ENCODE data around the gene ARHGEF6.

The ARHGEF6 gene

DNA sequence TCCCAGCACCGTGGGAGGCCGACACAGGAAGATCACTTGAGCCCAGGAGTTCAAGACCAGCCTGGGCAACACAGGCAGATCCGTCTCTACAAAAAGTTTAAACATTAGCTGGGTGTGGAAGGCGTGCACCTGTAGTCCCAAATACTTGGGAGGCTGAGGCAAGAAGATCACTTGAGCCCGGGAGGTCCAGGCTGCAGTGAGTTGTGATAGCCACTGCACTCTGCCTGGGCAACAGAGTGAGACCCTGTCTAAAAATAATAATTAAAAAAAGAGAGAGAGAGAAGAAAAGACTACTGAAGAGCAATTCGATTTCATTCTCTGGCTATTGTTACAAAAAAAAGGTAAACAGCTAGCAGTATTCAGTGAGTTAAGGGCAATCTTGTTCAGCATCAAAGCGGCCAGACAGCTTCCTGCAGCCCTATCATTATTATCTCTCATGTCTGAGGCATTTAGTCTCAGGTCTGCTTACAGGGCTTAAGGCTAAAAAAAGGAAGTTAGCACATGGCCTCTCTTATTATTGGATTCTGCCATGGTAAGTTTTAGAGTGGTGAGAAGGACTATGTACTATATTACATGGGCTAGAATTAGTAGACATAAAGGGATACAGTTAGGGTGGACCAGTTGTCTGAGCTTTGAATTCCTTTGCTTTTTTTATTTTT, 37.9 kb downstream of the ARHGEF6 start:
- no peak for DNase-seq

DNA sequence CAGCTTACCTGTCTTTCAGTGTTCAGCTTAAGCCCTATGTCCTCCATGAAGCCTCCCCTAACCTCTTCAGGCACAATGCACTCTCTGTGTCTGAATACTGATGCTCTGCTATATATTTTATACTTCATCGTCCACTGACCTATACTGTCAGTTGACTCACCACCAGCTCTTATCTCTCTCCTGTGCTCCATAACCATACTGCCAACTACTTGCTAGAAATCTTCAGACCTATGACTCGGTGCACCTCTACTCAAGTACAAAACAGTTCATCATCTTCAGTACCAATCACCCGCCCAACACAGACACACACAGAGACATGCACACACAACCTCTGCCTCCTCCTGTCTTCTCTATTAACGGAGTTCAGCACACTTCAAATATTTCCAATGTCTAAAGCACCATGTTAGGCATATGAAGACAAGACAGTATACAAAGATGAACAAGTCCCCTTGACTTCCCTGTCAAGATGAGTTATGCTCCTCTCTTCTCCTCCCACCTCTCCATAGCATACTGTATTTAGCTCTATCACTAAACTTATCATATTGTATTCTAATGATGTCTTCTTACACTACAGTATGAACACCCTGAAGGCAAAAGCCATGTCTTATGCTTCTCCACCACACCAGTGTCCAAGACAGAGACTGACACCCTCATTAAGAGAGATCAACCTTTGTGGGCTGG, 42.5 kb downstream of the ARHGEF6 start:
- DNase-seq, result no peak

DNA sequence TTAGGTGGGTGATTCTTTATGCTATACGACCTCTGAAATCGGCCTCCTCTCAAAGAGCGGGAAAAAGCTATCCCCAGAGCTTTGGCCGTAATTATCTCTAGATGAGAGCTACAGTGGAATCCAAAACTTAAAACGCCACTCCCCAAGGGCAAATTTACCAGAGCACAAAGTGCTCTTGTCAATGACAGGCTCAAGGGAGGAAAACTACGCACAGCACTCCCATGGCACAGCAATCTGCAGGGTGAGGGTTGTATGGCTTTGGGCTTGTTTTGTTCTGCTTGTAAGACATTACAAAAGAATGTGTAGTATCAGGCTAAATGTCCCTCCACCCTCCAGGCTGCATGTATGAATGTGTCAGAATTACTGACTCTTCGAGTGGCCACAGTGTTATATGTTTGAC, 44.0 kb downstream of the ARHGEF6 start:
- DNase-seq, result no peak

DNA sequence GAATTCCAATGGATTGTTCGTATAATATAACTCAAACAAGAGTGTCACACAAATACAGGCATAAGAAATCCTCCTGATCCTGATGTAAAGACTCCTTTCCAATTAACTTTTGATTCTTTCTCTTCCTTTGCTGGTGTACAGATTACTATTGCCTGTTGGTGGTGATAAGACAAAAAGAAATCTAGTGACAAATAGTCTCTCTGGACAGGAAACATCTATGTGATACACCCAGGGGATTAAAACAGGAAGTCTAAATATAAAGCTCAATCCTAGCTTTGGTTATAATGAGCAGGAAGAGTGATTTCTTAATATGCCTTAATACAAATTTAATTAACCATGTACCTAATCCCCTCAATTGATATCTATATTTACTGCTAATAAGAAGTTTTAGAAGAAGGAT, 45.1 kb downstream of the ARHGEF6 start:
- DNase-seq, result no peak

DNA sequence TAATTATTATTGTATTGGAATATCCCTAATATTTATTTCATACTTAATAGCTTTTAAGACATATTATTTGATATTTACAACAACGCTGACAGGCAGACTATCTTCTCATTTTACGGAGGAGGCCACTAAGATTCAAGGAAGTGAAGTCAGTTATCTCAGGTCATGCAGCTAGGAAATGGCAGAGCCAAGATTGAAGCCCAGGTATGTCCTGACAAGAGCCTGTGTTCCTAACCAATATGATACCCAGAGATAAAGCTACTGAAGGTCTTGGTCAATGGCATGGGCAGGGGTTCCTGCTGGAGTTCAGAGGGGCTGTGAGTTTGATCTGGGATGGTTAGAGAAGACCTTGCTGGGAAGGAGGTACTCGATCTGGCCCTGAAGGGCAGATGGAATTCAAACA, 47.1 kb downstream of the ARHGEF6 start:
- no peak for DNase-seq

DNA sequence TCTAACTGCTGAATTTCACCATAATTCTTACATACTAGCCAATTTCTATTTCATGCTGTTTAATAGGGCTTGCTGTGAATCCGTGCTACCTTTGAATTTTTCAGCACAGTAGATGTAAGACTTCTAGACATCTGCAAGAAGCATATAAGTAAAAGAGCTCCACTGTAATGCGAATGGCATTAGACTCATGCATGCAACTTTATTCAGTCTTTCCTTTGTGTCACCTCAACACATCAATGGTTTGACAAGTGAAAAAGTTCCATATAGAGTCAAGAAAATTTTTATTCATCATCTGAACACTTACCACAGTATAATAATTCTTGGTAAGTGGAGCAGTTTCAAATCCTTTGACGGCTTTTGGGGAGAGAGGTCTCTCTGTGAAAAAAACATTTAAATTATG, 48.9 kb downstream of the ARHGEF6 start:
- DNase-seq, result no peak

DNA sequence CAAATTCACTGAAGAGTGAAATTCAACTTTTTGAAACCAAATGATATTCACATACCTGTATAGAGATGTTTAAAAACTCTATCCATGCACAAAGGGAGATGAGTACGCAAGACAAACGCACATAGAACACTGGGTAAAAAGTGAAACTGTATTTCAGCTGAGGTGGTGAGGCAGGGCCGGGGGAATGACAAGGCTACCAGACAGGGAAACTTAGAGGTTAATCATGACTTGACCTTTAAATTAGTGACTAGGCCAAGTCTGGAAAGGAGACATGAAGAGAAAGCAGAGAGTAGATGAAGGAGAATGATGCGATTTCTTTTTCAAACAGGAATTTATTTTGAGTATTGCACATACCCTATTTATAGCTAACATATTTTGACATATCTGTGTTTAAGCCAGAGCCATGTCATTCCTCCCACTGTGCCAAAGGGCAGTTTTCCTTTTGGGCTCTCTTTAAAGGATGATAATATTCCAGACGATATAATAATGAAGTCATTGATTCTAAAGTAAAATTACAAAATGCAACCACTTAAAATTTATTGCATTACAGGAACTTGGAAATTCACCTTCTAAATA, 49.4 kb downstream of the ARHGEF6 start:
- no peak for DNase-seq

DNA sequence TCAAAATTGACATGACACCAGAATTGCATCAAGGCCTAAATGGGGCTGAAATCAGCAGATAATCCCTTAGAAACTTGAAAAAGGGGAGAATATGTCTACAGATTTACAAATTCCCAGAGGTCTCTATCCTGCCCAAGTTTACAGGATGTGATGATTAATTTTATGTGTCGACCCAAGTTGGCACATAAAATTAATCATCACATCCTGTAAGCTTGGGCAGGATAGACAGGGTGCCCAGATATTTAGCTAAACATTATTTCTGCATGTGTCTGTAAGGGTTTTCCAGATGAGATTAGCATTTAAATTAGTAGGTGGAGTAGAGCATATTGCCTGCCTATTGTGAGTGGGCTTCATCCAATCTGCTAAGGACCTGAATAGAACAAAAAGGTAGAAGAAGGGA, 52.3 kb downstream of the ARHGEF6 start:
- no peak for DNase-seq

DNA sequence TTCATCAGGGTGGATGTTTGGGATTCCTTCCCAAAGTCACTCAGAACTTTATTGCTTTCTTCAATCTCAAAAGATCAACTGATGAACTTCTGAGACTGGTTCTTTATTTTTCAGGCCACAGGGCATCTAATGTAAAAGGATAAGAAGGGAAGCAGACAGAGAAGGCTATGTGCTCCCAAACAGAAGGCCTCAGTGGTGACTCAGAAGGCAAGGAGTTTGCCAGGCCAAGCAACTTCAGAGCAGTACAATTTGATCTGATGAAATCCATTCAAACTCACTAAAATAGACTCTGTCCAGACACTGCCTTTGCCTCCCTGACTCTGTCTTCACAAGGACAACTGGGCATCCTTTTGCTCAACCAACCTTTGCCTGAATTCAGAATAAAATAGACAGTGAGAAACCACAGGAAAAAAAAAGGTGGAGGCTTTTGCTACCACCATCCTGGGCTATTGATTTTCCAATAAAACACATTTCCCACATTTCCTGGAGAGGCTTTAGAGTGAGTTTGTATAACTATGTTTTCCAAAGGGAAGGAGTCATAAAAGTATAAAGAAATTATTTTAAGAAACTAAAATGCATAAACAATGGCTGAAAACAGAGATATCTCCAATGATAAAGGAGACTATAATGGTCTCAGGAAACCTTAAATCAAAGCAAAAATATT, 55.2 kb downstream of the ARHGEF6 start:
- no peak for DNase-seq

DNA sequence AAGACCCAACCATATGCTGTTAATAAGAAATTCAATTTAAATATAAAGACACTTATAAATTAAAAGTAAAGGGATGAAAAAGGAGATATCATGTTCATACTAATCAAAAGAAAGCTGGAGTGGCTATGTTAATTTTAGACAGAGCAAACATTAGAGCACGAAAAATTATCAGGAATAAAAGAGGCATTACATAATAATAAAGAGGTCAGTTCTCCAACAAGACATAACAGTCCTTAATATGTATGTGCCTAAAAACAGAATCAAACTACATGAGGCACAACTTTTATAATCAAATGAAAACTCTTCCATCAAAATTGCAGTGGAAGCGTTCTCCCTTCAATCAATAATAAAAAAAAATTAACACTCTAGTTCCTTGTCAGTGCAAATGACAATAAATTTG, 62.6 kb downstream of the ARHGEF6 start:
- DNase-seq, result no peak

DNA sequence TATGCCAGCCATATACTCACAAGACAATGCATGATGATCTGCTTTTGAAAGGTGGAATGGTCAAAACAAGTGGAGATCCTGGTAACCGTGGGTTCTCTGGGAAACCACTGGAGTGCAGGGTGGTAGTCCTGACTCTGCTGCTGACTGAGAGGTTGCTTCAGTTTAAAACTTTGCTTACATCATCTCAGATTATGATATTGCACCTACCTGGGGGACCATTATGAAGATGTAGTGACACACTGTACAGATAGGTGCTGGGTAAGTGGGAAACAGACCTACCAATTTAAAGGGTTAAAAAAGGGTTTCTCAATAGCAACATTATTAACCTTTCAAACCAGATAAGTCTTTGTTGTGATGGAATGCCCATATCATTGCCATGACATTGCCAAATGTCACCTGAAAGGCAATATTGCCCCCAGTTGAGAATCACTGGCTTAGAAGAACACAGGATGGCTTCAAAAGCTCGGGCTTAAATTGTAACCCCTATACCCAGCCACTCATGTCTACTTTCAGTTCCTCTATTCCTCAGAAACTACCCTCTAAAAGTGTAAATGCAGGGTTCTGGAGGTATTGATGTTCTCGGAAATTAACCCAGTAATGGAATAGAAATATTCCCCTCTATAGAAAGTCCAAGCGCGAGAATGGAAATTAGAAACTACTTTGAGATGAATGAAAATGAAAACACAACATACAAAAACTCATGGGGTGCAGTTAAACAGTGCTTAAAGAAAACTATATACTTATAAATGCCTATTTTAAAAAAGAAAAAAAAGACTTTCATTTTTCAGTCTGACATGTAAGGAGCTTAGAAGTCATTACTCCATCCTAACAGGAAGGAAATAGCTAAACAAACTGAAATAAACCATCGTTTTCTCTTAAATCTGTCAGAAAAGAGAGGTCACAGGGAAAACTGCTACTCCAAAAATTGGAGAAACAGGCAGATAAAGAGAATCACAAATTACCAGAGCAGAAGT, 65.8 kb downstream of the ARHGEF6 start:
- peak; percentile 8 for DNase-seq

DNA sequence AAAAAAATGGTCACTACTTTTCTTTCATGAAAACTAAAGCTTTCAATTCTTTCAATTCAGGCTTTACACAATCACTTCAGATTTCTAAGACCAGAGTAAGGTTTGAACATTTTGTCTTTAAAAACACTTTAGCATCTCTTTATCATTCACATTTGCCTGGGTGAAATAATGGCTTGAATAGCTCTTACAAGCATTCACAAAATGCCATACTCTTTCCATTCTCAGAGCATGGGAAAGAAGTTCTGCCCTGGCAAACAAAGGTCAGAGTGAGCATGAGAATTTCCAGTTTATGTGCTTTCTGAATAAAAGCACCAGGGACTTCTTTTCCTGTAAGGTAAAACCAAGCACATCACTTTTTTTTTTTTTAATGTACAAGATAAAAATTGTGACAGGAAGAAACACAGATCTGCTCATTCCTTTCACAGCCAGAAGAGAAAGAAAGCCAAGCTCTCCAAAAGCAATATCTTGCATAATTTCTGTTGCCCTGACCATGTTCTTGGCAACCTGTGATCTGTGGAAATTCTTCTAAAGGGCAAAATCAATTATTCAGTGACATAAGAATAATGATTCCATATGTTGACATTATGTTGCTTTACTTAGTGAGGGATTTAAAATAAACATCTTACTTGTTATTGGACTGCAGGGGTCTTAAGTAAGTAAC, 68.0 kb downstream of the ARHGEF6 start:
- no peak for DNase-seq

DNA sequence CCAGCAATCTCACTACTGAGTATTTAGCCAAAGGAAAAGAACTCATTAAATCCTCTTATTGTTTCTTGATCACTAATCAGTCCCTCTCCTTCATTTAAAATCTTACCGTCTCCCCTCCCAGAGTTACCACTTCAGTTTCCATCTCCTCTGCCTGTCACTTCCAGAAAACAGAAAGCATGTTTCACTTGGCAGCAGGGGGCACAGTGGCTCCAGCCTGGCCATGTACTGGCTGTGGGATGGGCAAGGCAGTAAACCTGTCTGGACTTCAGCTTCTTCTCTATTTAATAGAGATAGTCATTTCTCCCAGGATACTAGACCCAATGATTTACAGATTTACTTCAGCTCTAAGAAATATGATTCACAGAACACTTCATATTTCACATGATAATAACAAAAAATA, 69.6 kb downstream of the ARHGEF6 start:
- DNase-seq, result peak; percentile 13

DNA sequence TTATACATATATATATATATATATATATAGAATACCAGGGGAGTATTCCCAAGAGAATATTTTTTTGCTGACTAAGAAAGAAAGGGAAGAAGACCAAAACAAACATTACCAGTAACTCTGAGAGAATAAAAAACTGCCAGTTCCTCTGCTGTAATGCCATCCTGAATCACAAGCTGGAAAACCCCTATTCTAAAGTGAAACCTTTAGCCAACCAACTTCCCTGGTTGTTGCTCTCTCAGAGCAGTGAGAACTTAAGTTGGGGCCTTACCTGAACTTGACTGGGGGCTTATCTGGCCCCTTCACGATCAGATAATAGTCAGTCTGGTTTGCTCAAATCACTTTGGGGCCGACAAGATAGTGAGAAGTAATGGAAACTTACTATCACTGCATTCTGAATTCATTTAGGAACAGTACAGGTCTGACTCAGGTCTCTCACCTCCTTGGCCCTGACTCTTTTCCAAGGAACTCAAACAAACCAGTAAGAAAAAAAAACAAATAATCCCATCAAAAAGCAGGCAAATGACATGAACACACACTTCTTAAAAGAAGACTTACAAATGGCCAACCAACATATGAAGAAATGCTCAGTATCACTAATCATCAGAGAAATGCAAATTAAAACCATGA, 70.3 kb downstream of the ARHGEF6 start:
- no peak for DNase-seq

DNA sequence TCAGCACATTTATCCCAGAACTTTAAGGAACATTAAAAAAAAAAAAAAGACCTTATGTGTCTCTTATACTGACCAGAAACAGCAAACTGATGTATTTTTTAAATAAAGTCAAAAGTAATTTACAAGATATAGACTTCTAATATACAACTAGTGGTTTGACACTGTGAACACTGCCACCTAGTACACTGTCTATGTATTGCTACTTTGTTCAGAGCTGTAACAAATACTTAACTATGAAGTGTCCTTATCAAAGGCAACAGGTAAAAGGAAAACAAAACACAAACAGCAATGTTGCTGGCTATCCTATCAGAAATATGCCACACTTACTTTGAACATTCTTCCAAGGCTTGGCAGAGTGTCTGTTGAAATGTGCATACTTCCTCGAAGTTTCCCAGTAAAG, 72.4 kb downstream of the ARHGEF6 start:
- DNase-seq, result no peak

DNA sequence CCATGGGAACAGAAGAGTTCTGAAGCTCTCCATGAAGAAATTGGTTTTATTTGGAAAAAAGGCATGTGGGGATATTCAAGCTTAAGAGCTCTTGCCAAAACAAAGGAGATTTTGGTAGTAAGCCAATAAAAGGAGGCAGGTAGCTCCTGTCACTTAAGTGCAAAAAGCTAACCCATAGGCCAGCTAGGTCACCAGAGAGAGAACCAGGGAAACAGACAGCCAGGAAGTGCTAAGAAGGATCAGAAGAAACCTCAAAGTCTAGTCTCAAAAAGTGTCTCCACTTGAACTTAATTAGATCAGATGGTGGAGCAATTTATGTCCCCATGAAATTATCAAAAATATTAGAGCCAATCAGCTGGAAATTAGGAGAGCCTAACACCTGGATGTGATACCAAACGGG, 83.6 kb downstream of the ARHGEF6 start:
- DNase-seq, result no peak

DNA sequence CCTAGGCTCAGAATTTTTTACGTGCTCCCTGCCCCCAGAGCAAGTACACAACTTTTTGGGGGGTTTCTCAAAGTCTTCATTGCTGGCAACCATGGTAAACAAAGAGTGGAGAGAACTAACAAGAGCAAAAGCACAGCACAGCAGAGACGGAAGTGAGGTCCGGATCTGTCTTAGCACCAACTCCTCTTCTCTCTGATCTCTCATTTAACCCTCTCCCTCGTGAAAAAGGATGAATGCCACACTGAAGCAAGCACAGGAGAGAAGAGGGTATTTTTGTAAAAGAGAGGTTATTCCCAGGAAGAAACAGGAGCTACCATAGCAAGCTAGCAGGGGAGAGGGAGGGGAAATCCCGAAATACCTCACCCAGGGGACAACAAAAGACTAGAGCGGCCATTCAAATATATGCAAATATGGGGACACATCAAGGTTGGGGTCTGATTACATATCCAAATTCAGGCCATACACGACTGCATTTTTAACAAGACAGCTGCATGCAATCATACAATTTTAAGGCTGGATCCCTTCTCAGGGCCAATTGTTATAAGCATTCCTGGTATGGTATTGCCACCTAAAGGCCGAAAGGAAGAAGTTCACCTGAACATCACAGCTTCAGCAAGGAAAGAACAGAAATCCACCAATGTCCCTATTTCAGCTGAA, 86.2 kb downstream of the ARHGEF6 start:
- peak; percentile 5 for DNase-seq

DNA sequence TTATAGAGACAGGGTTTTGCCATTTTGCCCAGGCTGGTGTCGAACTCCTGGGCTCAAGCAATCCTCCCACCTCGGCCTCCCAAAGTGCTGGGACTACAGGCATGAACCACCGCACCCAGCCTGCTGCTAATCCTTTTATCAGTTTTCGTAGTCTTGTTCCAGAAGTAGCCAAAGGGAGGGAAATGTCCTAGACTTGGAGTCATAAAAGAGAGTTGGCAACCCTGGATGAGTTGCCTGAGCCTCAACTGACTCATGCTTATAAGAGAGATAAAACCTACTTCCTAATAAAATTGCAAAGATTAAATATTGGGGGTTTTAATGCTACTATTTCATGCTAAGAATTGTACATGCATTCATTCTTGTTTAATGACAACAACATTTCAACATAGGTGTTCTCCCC, 88.5 kb downstream of the ARHGEF6 start:
- no peak for DNase-seq

DNA sequence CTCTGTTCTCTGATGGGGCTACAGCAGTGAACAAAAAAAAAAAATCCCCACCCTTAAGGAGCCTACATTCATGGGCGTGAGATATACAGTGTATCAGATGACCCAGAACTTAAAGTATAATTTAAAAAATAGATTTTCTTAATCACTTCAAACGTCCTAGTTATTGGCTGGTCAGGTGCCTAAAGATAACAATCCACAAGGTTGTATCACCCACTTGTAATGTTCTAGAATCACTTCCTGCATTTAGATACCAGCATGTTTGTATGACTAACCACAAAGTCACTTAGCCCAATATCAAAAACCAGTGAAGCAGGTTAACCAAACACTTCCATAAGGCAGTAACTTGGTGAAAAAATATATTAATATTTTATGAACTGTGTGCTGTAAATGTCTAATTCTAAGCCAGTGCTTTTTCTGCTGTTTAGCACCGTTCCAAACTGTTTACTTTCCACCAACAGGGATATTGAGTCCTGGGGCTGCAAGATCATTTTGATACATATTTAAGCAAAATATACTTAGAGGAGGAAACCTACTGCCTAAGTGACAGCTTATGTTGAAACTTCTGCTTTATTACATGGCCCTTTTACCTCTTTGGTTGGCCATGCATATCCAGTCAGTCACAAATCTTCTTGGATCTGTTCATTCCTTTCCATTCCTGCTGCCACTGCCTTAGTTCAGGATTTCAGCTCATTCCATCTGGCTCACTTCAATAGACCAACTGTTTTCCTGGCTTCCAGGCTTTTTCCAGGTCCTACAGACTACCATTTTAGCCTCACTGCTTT, 89.5 kb downstream of the ARHGEF6 start:
- DNase-seq, result no peak

DNA sequence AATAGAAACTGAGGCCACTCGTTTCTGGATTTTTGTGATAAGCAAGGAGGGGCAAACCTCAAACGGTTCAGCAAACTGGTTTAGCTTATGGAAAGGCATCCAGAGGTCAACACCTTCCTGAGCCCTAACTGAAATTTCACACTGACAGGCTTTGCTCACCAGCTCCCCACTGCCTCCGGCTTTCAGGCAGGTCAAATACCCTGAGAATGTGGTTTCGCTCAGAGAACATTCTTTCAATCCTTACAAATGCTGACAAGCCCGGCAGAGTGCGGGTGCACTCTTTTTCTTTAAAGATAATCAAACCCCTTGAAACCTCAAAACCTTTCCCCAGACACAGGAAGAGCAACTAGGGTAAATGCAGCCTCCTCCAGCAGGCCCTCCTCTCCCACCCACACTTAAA, 91.3 kb downstream of the ARHGEF6 start:
- no peak for DNase-seq

All from GDM1 (cell line).